ENCODE measurements around the gene NUDT12.

DNA sequence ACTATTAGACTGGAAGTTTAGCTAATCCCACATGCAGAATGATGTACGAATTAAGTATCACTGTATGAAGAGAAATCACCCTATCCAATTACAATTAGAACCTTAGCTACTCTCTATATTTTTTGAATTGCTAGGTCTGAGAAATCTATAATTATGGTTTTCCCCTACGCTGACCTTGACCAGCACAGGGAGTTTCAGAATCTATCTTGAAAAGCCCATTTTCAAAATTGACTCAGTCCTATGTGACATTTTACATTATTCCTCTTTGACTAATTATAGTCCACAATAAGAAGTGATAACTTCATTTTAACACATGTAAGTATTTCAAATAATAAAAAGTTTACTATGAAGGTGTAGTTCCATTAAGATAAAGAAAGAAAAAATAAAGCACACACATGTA lies 21.5 kb downstream of the NUDT12 start:
- no peak for TF ChIP-seq PHF8 (IDR thresholded peaks at IDR 0.05; ENCODE audit: borderline replicate concordance, low read depth)
- TF ChIP-seq CTCF (IDR thresholded peaks at IDR 0.05) = no peak
- TF ChIP-seq POLR2A (IDR thresholded peaks at IDR 0.05; ENCODE audit: low read length) = no peak
- TF ChIP-seq CBX2 (IDR thresholded peaks at IDR 0.05; ENCODE audit: borderline replicate concordance, low read depth) = no peak
- TF ChIP-seq BHLHE40 (IDR thresholded peaks at IDR 0.05; ENCODE audit: low read depth, low read length) = no peak

All from A549 (cell line).